ENCODE measurements around the gene MAVS.
"Not testable (repeated sequence)": the region's sequence is repeated elsewhere in the genome, so short reads cannot be mapped to it uniquely, and the experiment has no call there.

The MAVS gene

GRCh38 chr20:3814928-3815495 is 31.6 kb upstream of the MAVS start:
- DNase-seq, result no peak

- no peak for DNase-seq
Measured at GRCh38 chr20:3815703-3816315, 30.8 kb upstream of the MAVS start.

DNA sequence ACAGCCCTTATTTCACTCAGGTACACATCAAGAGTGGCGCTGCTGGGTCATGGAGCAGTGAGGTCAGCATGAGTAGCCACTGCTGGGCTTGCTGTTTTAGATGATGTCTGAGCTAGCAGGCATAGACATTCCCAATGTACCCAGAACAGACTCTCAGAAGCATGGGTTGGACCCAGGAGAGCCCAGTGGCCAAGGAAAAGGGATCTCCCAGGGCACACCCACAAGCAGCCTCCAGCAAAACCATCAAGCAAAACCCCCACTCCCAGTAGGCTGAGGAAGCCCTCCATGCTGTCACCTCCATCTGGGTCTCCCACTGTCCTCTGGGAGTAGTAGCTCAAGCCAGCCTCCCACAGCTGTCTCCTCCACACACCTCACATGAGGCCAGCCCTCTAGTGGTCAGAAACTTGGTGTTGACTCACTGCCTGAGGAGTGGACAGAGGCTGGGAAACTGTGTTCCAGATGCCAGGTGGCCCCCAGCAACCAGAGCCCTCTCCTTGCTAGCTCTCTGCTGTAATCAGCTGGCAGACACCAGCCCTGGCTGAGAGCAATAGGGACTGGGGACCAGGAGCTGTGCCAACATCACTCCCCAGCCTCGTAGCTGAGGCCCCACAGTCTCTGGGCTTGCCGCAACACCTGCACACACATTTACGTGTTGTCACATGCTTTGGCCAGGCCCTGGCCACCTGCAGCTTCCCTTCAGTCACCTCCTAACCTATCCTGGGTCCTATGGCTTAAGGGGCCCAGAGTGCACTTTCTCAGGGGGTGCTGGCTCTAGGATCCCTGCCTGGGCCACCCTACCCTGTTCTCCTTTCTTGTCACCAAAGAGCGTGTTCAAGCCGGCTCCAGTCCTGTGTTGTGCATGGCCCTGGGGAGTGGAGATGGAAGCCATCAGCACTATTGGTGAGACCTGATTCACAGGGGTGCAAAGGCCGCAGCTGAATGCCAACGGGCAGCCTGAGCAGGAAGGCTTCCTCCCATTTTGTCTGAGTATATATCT is 28.2 kb upstream of the MAVS start:
- peak in 17 of 56 donors; percentile 13 to 52 (median 28) for DNase-seq

- no peak for DNase-seq
Measured at GRCh38 chr20:3819411-3820047, 27.1 kb upstream of the MAVS start.

DNA sequence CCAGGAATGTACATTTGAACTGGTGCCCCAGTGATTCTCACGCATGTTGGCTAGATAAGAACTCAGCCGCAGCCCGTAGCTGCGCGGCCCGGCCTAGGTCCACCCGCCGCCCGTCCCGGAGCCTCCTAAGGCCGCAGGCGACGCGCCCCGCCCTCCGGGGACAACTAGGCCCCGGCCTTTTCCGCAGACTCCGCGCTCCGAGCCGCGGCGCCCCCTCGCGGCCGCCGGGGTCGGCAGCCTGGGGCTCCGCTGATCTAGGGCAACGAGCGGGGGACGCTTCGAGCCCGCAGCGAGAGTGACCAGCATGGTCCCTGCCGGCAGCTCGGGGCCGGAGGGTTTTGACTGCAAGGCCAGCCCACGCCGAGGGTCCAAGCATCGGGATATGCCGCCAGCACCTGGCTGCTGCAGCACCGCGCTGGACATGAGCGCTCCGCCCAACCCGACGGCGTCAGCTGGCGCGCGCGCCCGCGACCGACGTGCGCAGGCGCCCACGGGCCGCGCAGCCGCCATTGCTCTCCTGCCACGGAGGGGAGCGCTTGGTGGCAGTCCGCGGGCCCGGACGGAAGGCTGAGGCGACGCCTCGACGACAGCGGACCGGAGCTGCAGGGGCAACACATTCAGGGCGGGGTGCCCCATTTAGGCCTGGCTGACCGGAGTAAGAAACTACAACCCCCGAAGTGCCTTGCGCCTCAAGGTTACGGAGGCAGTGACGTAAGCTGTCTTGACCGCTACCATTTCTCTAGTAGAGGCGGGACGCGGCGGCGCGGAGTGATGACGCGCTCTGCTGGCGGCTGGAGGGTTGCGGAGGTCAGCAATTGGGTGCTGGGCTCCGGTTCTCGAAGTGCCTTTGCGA is 26.4 kb upstream of the MAVS start, which contains the start of gene AP5S1:
AP5S1 (plus strand) TSS at position 500 of the 853 bp plus-strand sequence. CDS start 1,571 bp downstream, outside the sequence.
- DNase-seq, result peak; percentile 74 to 99 (median 95)

DNA sequence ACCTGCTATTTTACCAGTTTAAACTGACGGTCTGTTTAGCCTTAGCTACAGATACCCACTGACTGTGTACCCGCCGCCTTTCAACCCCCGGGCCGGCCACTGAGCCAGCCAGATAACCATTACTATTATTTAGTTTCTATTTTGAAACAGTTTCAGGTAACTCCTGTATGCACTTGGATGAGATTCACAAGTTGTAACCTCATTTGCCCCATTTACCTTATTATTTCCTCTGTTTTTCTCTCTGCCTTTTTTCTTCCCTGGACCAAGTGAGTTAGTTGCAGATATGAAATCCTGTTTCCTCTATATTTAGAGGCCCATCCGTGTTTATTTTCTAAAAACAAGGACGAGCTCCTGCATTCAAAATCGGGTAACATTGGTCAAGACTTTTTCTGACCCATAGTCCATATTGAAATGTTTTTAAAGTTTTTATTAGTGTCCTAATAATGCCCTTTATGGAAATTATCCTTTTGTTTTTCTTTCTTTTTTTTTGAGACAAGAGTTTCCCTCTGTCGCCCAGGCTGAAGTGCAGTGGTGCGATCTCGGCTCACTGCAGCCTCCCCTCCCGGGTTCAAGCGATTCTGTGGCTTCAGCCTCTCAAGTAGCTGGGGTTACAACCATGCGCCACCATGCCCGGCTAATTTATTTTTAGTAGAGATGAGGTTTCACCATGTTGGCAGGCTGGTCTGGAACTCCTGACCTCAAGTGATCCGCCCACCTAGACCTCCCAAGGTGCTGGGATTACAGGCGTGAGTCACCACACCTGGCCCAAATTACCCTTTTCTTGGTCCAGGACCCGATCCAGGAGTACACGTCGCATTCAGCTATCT is 25.5 kb upstream of the MAVS start:
- no peak for DNase-seq

DNA sequence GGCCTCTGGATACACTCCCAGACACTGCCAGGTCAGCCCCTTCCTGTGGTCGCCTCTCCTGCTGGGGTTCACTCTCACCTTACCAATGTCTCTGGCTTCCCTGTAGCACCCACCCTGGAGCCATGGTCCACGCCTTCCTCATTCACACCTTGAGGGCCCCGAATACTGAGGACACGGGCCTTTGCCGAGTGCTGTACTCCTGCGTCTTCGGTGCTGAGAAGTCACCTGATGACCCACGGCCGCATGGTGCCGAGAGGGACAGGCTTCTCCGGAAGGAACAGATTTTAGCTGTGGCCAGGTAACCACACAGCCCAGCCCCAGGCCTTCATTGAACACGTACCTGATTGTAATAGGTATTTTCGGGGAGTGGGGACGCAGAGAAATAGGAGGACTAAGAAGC is 24.6 kb upstream of the MAVS start:
- DNase-seq, result no peak

- DNase-seq, result no peak
Measured at GRCh38 chr20:3823881-3824280, 22.8 kb upstream of the MAVS start.

- DNase-seq, result peak in 3 of 56 donors; percentile 9 to 21 (median 15)
Measured at GRCh38 chr20:3825526-3825925, 21.1 kb upstream of the MAVS start.

DNA sequence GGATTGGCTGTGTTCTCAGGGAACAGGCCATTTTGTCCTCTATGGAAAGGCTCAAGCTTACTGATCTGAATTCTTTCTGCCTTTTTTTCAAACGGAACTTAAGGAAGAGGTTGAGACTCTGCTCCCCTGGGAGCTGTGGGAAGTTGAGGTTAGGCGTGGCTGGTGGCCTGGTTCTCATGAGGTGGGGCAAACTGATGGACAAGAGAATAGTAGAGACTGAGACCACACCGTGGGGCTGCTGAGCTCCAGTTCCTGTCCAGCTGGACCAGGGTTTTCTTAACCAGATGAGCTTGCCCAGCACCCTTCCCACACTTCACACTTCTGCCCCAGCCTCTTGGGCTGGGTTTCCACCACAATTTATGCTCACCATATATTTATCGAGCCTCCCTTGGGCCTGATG is 20.2 kb upstream of the MAVS start:
- no peak for DNase-seq

GRCh38 chr20:3828798-3829197 is 17.8 kb upstream of the MAVS start:
- no peak for DNase-seq

GRCh38 chr20:3829891-3830290 is 16.7 kb upstream of the MAVS start:
- not testable (repeated sequence) for DNase-seq

DNA sequence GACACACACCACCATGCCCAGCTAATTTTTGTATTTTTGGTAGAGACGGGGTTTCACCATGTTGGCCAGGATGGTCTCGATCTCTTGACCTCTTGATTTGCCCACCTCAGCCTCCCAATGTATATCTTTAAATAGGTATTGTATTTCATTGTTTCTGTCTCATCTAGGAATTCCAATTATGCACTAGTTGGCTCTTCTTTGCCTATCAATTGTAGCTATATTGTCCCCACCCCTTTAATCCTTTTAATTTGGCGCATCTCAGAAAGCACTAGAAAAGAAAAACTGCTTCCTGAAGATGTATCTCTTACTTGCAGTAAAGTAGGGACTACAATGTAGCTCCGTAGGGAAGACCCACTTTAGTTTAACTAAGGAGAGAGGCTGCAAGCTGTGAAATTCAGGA is 10.5 kb upstream of the MAVS start:
- no peak for DNase-seq

DNA sequence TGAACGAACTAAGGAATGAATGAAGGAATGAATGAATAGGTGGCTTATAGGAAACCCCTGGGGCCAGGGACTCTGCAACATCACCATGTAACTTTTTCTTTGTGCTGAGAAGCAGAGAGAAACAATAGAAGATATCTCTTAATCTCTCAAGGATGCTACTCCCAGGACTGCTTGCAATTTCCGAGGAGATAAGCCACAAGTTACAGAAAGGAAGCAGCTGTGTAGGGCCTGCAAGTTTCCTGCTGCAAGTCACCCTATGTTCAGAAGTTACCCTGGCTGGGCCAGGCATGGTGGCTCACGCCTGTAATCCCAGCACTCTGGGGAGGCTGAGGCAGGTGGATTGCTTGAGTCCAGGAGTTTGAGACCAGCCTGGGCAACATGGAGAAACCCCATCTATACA is 7.3 kb upstream of the MAVS start:
- no peak for DNase-seq

DNA sequence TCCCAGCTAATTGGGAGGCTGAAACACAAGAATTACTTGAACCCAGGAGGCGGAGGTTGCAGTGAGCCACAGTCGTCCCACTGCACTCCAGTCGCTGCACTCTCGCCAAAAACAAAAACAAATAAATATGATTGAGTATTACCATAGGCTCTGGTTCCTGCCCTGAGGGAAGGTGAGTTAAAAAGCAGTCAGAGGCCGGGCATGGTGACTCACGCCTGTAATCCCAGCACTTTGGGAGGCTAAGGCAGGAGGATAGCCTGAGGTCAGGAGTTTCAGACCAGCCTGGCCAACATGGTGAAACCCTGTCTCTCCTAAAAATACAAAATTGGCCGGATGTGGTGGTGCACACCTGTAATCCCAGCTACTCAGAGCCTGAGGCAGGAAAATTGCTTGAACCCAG is 6.4 kb upstream of the MAVS start:
- not testable (repeated sequence) for DNase-seq

DNA sequence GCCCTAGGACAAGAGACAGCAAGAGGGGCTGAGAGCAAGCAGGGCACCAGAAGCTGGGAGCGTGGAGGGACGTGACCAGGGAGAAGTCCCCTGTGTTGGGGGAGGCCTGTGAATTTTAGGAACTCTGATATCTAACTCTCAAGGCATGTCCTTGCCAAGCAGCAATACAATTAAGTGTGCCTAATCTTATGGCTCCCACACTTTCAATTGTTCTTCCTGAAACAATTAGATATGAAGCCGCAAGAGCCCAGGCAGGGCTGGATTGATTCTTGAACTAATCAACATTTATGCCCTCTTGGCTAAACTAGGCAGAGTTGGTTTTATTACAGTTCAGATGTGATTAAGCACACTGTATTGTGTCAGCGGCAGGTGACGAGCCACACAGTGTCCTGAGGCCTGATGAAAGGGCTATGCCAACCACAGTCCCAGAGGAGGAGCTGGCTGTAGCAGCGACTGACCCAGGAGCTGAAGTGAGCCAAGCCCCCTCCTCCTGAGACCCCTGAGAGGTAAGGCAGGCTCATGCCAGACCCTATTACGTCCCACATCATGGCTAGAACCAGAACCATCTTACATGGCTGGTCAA is 4.2 kb upstream of the MAVS start:
- DNase-seq, result no peak

DNA sequence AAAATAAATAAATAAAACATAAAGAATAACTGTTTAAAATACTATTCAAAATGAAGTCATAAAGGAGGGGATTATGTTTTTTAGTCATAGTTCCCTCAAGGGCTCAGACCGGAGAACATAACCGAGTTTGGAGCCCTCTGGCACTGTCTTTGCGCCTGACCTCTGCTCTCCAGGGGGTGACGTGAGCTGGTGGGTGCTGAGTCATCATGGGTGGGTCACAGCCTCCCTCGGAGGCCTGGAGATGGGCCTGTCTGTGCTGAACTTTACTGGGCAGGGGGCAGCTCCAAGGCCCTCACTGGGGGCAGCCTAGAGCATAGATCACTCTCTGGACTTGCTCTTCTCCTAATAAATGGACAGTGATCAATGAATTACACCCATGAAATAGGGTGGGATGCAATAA is 3.1 kb upstream of the MAVS start:
- no peak for DNase-seq

DNA sequence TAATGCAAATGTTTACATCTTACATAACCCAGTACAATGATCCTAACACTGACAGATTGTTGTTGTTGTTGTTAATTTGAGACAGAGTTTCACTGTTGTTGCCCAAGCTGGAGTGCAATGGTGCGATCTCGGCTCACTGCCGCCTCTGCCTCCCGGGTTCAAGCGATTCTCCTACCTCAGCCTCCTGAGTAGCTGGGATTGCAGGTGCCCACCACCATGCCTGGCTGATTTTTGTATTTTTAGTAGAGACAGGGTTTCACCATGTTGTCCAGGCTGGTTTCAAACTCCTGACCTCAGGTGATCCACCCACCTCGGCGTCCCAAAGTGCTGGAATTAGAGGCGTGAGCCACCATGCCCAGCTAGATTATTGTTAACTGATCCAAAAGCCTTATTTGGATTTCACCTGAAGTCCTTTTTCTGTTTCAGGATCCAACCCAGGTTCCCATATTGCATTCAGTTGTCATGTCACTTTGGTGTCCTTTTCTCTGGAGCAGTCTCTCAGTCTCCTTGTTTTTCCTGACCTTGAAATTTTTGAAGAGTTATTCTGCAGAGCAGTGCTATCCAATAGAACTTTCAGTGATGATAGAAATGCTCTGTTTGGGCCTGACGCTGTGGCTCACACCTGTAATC is 2.5 kb upstream of the MAVS start:
- not testable (repeated sequence) for DNase-seq

DNA sequence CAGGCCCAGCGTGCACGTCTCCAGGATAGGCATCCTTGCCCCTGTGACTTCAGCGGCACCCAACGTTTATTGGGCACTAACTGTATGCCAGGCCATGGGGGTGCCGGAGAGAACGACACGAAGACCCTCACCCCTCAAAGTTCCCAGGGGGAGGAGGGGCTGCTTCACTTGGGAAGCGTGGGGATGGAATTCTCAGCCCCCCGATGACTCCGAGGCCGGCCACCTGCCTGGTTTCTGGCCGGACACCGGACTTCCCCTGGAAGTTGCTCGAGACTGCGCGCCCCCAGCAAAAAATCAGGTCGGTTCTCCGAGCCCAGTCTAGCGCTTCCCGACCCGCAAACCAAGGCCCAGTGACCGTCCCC is 275 bp upstream of the MAVS start:
- peak in 10 of 56 donors; percentile 32 to 63 (median 54) for DNase-seq

Data from nucleus accumbens (tissue), 56 donors.